Cardiac muscle cell (in vitro differentiated cells and primary cell): ENCODE results near the gene ZBTB40. TPM values are rescaled to one million over a fixed set of nuclear protein-coding genes. Genes with fewer than 3 reads are reported as not detected.

ENCODE experiments used
- DNase-seq, 2 donors: peaks; one replicate each; pipeline versions ENCODE4 v3.0.0 to v3.0.0-alpha.2; 2010 to 2017; ENCODE audit warnings: low read depth in 1 of 2, low spot score in 1 of 2
- H3K27ac ChIP-seq: fragments of 200-600 bp; sonication (generic); 2 replicates; pipeline ENCODE4 v1.5.1; 2016
- H3K27me3 ChIP-seq: fragments of 200-600 bp; sonication (generic); 2 replicates; pipeline ENCODE4 v1.6.0; 2016; ENCODE audit warnings: control low read depth
- H3K36me3 ChIP-seq: fragments of 200-600 bp; sonication (generic); 2 replicates; pipeline ENCODE4 v1.5.1; 2016; ENCODE audit warnings: control low read depth
- H3K4me1 ChIP-seq: fragments of 200-600 bp; sonication (generic); 2 replicates; pipeline ENCODE4 v1.8.1; 2017; ENCODE audit warnings: low read depth, mild to moderate bottlenecking, mixed run types
- H3K4me3 ChIP-seq: fragments of 200-600 bp; sonication (generic); 2 replicates; pipeline ENCODE4 v1.5.1; 2016; ENCODE audit warnings: mild to moderate bottlenecking
- H3K9me3 ChIP-seq: fragments of 200-600 bp; sonication (generic); 2 replicates; pipeline ENCODE4 v1.5.1; 2017; ENCODE audit warnings: low read depth, mild to moderate bottlenecking, control low read depth
- CTCF ChIP-seq: IDR thresholded peaks from 2 replicates; pipeline ENCODE4 v1.5.1; 2012; ENCODE audit warnings: low read depth, mild to moderate bottlenecking, low read length
- polyA plus RNA-seq: library from polyadenylated mRNA; unstranded; fragments of >200 nt; fragmentation: Nextera tagmentation; extraction: Ambion mirVana; gene quantifications from 2 replicates; pipeline ENCODE4 v1.2.1, GENCODE V29; 2016
- total RNA-seq: library from RNA; depleted of rRNA; stranded (reverse); fragments of >200 nt; gene quantifications from 2 replicates; pipeline ENCODE4 v1.2.3, GENCODE V29; 2016

The ZBTB40 gene
- total and polyA plus RNA-seq, 2 experiments from 2014 or later = 8.3 to 18.1 TPM

GRCh38 chr1:22547186-22547817, 95.7 kb downstream of the ZBTB40 start:
- Histone ChIP-seq H3K4me1 (peaks cover 4% of the 10 kb centered on the region), H3K27me3 (peaks cover 42% of the 10 kb centered on the region), H3K4me3 (no peak overlapping the region), H3K36me3 (no peaks in the 10 kb centered on the region), H3K27ac (no peak overlapping the region), H3K9me3 (no peaks in the 10 kb centered on the region)
- TF ChIP-seq CTCF = no peak
- DNase-seq = no peak

- no peak for DNase-seq
Observed at GRCh38 chr1:22547818-22548462, 96.3 kb downstream of the ZBTB40 start.

GRCh38 chr1:22550021-22550420, 98.4 kb downstream of the ZBTB40 start:
- no peak for DNase-seq
- Histone ChIP-seq H3K4me3 (no peak overlapping the region), H3K36me3 (no peaks in the 10 kb centered on the region), H3K9me3 (no peaks in the 10 kb centered on the region), H3K4me1 (peaks cover 4% of the 10 kb centered on the region), H3K27ac (no peak overlapping the region), H3K27me3 (peaks cover 41% of the 10 kb centered on the region)
- no peak for TF ChIP-seq CTCF

More at GRCh38 chr1:22547818-22548462, 96.3 kb downstream of the ZBTB40 start:
- H3K9me3 ChIP-seq = no peaks in the 10 kb centered on the region
- H3K4me3 ChIP-seq = no peak overlapping the region
- no peak for TF ChIP-seq CTCF
- H3K36me3 ChIP-seq = no peaks in the 10 kb centered on the region
- no peak overlapping the region for H3K27ac ChIP-seq
- H3K27me3 ChIP-seq = peaks cover 42% of the 10 kb centered on the region
- H3K4me1 ChIP-seq = peaks cover 4% of the 10 kb centered on the region

GRCh38 chr1:22551591-22551990, 99.9 kb downstream of the ZBTB40 start:
- TF ChIP-seq CTCF = no peak
- no peak for DNase-seq
- Histone ChIP-seq H3K4me3 (no peak overlapping the region), H3K27me3 (peaks cover 25% of the 10 kb centered on the region), H3K9me3 (no peaks in the 10 kb centered on the region), H3K27ac (no peak overlapping the region), H3K36me3 (no peaks in the 10 kb centered on the region), H3K4me1 (peaks cover 10% of the 10 kb centered on the region)

GRCh38 chr1:22552021-22552420, 100.4 kb downstream of the ZBTB40 start:
- TF ChIP-seq CTCF = no peak
- Histone ChIP-seq H3K36me3 (no peaks in the 10 kb centered on the region), H3K27ac (no peak overlapping the region), H3K9me3 (no peaks in the 10 kb centered on the region), H3K4me3 (no peak overlapping the region), H3K27me3 (peaks cover 21% of the 10 kb centered on the region), H3K4me1 (peaks cover 12% of the 10 kb centered on the region)
- DNase-seq = no peak
